SKM-1 (cell line): Measurements from ENCODE around the gene KNCN.

ENCODE experiments used
- DNase-seq: peaks from one replicate; lab custom pipeline; 2025; ENCODE audit not compliant: unreplicated experiment; lab: John Stamatoyannopoulos, UW

Gene KNCN

DNA sequence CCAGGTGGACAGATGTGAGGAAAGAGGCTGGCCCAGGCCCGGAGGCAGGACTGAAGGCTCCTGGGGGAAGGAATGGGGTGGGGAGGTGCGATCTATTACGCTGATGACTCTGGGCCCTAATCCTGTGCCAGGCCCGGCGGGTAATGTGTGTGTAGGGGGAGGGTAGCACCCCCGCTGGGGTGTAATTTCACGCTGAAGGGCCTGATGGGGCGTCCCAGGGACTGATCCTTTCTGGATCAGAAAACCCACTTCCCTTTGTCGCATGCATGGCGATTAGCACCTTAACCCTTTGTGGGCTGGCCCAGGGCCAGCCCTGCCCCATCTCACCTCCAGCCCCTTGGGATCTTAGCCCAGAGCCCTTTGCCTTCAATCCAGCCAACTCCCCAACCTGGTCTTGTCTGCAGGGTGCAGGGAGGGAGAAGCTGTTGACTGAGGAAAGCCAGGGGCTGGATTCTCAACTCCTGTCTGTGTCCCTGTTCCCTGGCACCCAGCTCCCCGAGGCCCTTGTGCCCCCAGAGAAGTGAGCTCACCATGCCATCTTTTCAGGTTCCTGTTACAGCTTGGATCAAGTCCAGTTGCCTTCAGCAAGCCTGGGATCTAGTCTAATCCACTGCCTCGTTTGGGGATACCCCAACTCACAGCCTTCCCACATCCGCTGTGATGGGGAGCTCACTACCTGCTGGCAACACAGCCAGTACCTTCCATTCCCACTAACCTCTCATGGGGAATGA, 26.0 kb downstream of the KNCN start:
- DNase-seq, result no peak

DNA sequence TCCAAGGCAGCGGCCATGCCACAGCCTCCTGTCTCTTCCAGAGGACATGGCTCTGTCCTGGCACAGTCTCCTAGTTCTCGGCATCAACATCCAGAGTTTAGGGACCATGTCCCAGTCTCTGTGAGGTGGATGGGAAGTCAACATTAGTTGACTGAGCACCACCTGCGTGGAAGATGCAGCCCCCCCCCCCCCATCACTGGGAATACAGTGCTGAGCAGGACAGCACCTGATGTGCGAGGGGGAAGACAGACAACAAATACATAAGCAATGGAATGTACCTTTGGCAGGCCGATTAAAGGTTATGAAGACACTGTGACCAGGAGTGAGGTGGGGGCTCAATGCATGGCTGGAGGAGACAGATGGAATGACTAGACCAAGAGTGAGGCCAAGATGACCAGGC, 26.6 kb downstream of the KNCN start:
- DNase-seq, result no peak

- DNase-seq, result no peak
Observed at GRCh38 chr1:46523496-46524353, 27.7 kb downstream of the KNCN start.

DNA sequence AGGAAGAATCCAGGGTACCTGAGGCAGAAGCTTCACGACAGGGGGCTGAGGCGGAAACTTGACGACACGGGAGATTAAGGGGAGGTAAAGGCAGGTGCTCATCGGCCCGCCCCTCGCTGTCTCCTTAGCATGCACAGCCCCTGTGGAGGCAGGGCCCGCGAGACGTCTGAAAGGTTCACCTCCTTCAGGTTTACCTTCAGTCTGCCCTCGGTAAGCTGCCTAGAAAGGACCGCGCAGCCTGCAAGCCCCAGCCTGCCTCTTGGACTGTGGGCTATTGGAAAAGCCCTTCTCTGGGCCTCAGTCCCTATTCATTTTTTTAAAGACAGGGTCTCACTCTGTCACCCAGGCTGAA, 28.5 kb downstream of the KNCN start:
- DNase-seq, result no peak

DNA sequence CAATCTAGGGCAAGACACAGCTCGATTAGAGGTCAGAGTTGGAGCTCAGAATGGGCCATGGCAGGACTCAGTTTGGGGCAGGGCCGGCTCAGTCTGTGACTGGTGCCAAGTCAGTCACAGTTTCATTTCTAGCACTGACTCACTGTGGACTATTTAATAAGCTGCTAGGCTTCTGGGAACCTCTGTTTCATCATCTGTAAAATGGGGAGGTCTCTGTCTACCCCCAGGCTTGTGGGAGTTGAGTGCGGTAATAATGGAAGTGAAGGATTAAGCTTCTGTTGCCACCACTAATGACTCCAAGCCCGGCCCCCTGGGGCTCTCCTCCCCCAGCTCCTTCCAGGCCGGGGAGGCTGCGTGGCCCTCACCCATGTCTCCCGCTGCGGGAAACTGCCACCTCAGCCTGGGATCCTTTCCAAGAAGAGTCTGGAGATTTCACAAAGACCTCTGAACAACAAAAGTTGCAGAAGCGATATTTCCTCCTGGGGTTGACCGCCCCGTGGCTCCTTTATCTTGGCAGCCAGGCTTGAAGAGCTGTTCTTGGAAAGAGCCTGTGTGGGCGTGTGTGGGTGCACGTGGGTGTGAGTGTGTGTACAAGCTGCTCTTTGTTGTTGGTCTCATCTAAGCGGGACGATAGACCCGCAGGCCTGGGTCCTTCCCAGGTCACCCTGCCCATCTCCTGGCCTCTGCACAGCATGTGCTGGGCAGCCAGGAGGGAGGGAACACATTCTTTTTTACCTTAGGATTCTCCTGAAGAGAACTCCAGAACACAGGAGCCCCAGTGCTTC, 29.1 kb downstream of the KNCN start:
- no peak for DNase-seq

GRCh38 chr1:46521414-46521813, 30.0 kb downstream of the KNCN start:
- DNase-seq, result no peak

GRCh38 chr1:46520063-46520911, 31.2 kb downstream of the KNCN start:
- DNase-seq, result no peak

- DNase-seq, result no peak
Observed at GRCh38 chr1:46519209-46519608, 32.2 kb downstream of the KNCN start.

GRCh38 chr1:46517932-46518498, 33.4 kb downstream of the KNCN start:
- no peak for DNase-seq

GRCh38 chr1:46517010-46517600, 34.3 kb downstream of the KNCN start:
- DNase-seq, result no peak

DNA sequence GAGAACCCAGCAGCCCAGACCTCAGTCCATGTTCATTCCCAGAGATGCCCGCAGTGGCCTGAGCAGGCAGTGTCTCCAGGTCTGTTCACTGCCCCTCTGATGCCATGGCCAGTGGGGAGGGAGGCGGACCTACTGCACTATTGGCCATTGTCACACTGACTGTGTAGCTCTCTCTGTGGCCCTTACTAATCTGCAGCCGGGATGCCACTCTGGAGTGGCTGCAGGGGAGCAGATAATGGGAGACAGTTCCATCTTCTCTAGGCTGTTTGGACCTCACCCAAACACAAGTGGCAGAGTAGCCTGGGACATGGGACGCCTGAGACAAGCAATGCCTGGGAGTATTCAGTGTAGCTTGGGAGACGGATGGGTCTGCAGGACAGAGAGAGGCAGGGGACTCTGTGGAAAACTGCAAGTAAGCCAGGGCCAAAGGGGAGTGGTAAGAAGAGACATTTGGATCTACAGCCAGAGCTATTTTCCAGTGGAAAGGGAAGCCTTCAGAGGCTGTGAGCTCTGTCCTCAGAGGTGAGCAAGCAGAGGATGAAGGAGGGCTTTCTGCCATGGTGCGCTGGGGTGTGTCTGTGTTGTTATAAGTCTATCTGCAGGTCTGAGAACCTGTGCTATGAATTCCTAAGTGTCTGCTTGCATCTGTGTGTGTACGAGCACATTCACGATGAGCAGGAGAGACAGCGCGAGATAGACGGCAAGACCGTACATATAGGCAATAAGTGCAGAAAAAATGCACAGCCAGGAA, 35.1 kb downstream of the KNCN start:
- DNase-seq, result no peak

GRCh38 chr1:46515576-46515975, 35.9 kb downstream of the KNCN start:
- no peak for DNase-seq

DNA sequence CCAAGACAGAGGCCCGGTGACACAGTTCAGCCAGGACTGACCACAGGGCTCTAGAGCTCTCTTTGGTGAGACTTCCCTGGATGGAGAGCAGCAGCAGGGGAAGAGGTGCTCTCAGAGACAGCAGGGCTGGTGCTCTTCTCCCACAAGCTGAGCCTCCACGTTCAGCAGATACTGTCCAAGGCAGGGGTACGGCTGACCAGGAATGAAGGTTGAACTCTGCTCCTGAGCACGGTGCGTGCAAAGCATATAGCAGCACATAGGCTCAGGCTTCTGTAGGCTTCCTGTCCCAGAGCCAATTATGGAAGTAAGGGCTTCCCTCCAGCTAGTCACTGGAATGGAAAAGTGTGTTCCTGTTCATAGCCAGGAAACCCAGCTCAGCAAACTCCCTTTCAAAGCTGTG, 37.9 kb downstream of the KNCN start:
- DNase-seq, result no peak

DNA sequence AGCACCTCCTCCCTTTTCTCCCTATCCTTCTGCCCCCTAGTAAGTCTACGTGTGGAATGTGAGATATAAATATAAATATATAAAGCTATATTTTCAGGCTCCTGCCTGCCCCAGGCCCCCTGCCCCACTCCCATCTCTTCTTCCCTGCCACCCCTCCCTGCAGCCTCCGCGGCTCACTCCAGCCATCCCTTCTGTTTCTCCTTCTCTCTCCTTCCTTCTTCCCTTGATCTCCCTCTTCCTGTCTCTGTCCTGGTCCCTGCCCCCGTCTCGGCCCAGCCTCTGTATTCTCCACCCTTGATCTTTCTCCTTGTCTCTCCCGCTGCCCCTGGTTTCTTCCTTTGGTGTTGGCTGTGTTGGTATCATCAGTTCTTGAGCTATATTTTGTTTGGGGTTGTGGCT, 38.7 kb downstream of the KNCN start:
- no peak for DNase-seq

DNA sequence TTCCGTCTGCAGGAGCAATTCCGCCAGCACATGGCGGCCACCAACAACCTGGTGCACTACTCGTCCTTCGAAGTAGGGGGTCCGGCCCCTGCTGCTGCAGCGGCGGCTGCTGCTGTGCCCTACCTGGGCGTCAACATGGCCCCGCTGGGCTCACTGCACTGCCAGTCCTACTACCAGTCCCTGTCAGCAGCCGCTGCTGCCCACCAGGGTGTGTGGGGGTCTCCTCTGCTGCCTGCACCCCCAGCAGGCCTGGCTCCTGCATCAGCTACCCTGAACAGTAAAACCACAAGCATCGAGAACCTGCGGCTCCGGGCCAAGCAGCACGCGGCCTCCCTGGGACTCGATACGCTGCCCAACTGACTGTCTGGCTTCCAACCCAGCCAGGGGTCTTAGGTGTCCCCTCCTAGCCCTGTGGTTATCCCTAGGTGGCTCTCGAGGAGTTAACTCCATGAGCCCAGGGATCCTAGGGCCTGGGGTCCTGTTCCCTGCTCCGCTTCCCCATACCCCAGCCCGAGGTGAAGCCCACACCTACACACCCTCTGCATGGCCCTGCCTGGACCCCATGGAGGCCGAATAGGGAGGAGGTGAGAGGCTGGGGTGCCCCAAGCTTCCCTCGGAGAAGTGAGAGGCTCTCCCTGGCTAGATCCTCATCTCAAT, 39.2 kb downstream of the KNCN start:
- no peak for DNase-seq

- DNase-seq, result no peak
Observed at GRCh38 chr1:46510998-46511365, 40.5 kb downstream of the KNCN start.

- DNase-seq, result no peak
Observed at GRCh38 chr1:46510341-46510997, 41.0 kb downstream of the KNCN start.

GRCh38 chr1:46508757-46509156, 42.7 kb downstream of the KNCN start:
- DNase-seq, result no peak
